Inflammatory macrophage (primary cell): ENCODE results near the gene CBFA2T3.

ENCODE experiments used
- DNase-seq, 2 donors: peaks; one replicate each; pipeline ENCODE4 v3.0.0-alpha.2; 2020 to 2022

The CBFA2T3 gene

GRCh38 chr16:88976366-88977017 lies 515 bp downstream of the CBFA2T3 start:
- no peak for DNase-seq

DNA sequence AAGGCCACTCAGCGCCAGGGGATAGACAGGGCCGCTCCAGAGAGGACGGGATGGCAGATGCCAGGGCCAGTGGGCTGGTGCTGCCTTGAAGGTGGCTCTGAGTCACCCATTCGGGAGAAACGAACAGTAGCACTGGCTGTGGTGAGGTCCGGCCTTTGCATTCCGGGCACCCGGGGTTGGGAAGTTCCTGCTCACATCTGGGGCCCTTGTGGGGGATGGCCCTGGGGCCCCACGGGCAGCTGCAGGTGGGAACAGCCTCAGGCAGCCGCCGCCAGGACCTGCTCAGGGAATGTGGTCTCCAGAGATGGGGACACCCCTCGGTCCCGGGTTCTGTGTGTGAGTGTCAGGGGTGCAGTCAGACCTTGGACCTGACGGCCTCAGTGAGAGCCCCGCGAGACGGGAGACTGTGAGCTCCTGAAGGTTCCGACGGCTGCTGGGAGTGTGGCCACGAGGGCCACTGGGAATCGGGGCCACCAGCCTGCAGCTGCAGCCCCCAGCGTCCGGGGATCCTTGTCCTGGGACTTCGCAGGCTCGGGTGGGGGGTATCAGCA lies 1.4 kb downstream of the CBFA2T3 start:
- DNase-seq: peak; percentile 31 to 44

GRCh38 chr16:88974916-88975215 lies 2.1 kb downstream of the CBFA2T3 start:
- DNase-seq: no peak

GRCh38 chr16:88974080-88974915 lies 2.7 kb downstream of the CBFA2T3 start:
- no peak for DNase-seq

GRCh38 chr16:88973415-88974050 lies 3.5 kb downstream of the CBFA2T3 start:
- no peak for DNase-seq

GRCh38 chr16:88973007-88973410 lies 4.0 kb downstream of the CBFA2T3 start:
- DNase-seq: no peak

DNA sequence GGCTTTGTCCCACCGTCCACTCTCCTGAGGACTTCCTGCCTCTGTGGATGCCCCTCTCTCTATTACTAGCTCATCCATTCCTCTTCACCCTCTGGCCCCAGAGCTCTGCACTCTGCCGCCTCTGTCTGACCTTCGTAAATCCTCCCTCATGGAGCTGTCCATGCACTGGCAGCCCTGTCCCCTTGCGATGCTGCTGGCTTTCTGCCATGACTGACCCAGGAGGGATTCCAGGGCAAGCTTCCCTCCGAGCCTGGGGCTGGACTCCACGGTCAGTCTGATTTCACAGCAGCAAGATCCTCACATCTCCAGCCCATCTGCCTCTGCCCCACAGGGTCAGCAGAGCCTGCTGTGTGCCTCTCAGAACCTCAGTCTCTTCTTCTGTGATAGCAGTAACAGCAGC lies 4.7 kb downstream of the CBFA2T3 start:
- no peak for DNase-seq

- peak; percentile 82 to 90 for DNase-seq
Observed at GRCh38 chr16:88971371-88972097, 5.5 kb downstream of the CBFA2T3 start.

DNA sequence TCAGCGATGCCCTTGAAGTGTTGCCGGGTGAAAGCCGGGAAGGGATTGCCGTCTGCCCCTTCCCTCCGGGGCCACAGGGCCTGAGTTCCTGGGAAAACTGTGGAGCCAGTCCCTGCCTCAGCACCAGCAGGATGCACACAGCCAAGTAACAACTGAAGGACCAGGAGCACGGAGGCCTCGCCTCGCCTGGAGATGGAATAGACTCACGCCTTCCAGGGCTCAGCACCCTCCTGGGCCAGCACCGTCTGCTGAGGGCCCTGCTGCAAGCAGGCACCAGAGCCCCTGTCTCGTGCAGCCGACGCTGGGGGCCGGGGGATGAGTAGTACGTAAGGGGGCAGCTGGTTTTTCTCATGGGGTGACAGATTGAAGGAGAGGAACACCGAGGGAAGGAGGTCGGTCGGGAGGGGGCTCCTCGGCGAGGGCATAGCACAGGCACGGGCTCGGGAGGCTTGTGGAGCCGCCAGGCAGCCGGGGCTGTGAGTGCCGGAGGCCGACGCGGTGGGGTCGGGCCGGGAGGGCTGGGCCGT lies 6.4 kb downstream of the CBFA2T3 start:
- DNase-seq: no peak

GRCh38 chr16:88970050-88970449 lies 7.0 kb downstream of the CBFA2T3 start:
- DNase-seq: no peak

DNA sequence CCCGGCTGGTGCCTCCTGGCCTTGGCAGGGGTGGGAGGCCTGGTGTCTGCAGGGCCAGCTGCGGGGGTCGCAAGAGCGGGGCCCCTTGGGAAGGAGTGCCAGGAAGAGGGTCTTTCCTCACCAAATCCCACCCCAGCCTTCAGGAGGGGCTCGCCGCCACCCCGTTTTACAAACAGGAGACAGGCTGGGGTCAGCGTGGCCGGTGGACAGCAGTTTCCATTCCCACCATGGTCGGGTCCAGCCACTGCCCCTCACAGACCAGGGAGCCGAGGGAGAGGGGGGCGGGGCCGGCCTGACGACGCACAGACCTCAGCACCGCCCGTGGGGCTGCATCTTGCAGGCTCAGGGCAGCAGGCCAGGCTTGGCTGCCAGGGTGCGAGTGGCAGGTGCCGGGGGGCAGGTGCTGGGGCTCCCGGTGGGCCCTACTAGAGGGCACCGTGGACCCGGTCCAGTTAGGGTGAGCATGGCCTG lies 7.6 kb downstream of the CBFA2T3 start:
- DNase-seq: no peak

GRCh38 chr16:88968589-88969280 lies 8.3 kb downstream of the CBFA2T3 start:
- no peak for DNase-seq

- peak in 1 of 2 donors; percentile 38 for DNase-seq
Observed at GRCh38 chr16:88967830-88968588, 9.0 kb downstream of the CBFA2T3 start.

DNA sequence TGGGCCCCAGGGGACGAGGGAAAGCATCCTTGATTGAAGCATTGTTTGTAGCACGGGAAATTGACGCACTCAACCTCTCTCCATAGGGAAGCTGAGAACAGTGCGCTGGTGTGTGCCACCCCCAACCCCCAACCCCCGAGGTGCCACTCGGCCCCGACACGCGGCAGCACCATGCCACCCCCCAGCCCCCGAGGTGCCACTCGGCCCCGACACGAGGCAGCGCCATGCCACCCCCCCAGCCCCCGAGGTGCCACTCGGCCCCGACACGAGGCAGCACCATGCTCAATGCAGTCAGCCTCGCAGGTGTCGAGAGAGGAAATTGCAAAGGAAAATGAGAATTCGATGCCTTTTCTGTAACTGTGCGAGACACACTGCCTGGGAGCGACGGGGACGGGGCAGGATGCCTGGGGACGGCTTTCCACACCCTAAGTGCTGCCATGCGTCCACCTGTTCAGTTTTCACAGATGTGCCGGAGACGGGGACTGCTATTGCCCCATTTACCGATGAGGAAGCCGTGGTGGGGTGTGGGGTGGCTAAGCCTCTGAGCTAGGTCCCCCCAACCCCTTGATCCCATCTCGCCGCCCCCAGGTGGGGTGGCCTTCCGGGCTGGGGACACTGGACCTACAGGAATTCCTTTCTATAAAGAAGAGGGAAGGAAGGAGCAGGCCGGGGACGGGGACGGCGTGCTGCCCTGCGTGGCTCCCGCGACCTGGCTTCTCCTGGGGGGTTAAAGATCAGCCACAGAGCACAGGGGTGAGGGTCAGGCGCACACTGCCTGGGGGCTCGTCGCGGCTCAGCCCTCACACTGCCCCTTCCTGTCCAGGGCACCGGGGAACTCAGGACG lies 9.8 kb downstream of the CBFA2T3 start:
- no peak for DNase-seq

- no peak for DNase-seq
Observed at GRCh38 chr16:88965826-88966480, 11.1 kb downstream of the CBFA2T3 start.

- DNase-seq: no peak
Observed at GRCh38 chr16:88965411-88965810, 11.6 kb downstream of the CBFA2T3 start.

- no peak for DNase-seq
Observed at GRCh38 chr16:88964636-88965035, 12.4 kb downstream of the CBFA2T3 start.

DNA sequence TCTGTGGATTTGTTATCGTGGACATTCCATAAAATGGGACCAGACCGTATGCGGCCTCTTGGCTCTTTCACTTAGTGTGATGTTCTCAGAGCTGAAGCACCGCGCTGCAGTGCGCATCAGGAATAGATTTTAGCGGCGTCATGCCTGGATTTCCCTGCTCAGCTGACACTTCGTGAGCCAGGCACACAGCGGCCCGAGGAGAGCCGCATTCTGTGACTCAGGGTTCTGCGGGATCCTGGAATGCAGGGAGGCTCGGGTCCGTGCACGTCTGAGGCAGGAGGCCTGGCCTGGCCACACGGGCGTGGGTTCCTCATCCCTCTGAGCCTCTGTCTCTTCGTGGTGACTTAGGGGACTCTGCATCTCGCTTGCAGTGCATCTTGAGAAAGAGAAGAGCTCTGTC lies 13.4 kb downstream of the CBFA2T3 start:
- no peak for DNase-seq

DNA sequence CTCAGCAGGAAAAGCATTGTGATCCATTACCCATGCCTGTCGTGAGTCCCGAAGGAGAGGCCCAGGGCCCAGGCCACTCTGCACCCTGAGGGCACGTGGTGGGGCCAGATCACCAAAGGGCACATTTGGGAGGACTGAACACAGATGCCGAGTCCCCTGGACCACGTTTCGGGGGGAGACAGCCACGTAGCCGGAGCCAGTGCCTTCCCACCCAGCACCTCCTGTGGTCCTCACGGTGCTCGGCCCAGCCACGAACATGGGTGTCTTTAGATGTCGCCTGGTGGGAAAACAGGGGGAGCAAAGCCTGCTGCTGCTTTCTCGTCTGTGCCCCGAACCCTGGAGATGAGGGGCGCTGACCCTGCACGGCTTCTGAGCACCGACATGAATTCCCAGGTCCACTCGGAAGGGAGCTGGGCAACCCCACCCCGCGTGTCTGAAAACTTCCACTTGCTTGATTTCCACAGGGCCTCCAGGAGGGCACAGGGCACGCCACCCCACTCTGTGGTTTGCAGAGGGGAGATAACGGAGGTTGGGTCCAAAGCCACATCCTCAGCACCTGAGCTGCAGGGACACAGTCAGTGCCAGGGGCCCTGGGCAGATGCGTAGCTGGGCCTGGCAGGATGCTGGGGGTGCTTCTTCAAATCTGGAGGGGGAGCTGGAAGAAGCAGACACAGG lies 14.4 kb downstream of the CBFA2T3 start:
- DNase-seq: no peak
